Hepatocyte (in vitro differentiated cells): ENCODE measurements around the gene MGAT5B. TPM values are rescaled to one million over a fixed set of nuclear protein-coding genes. Genes with fewer than 3 reads are reported as not detected.

Experiments used
- DNase-seq: peaks from one replicate; pipeline ENCODE4 v3.0.0-alpha.2; 2016; ENCODE audit warnings: low spot score
- H2AFZ ChIP-seq: fragments of 200-600 bp; sonication (generic); 2 replicates; pipeline ENCODE4 v1.6.0; 2016; ENCODE audit warnings: antibody characterized with exemption, mild to moderate bottlenecking
- H3K27ac ChIP-seq: fragments of 200-600 bp; sonication (generic); 2 replicates; pipeline ENCODE4 v1.5.1; 2016; ENCODE audit warnings: mild to moderate bottlenecking
- H3K27me3 ChIP-seq: fragments of 200-600 bp; sonication (generic); 2 replicates; pipeline ENCODE4 v1.6.1; 2016
- H3K36me3 ChIP-seq: fragments of 200-600 bp; sonication (generic); replicated peaks from 2 replicates; pipeline ENCODE4 v1.5.1; 2016; ENCODE audit warnings: low read depth; ENCODE audit not compliant: insufficient read depth
- H3K4me1 ChIP-seq: fragments of 200-600 bp; sonication (generic); 2 replicates; pipeline ENCODE4 v1.5.1; 2016; ENCODE audit warnings: mild to moderate bottlenecking, moderate library complexity; ENCODE audit not compliant: insufficient read depth
- H3K4me2 ChIP-seq: fragments of 200-600 bp; sonication (generic); 2 replicates; pipeline ENCODE4 v1.6.0; 2016
- H3K4me3 ChIP-seq: fragments of 200-600 bp; sonication (generic); 2 replicates; pipeline ENCODE4 v1.5.1; 2016; ENCODE audit warnings: mild to moderate bottlenecking
- H3K79me2 ChIP-seq: fragments of 200-600 bp; sonication (generic); 2 replicates; pipeline ENCODE4 v1.6.0; 2017; ENCODE audit warnings: mild to moderate bottlenecking
- H3K9me2 ChIP-seq: fragments of 200-600 bp; sonication (generic); replicated peaks from 2 replicates; pipeline ENCODE4 v1.6.0; 2017; ENCODE audit warnings: mild to moderate bottlenecking; ENCODE audit not compliant: insufficient read depth
- H3K9me3 ChIP-seq: fragments of 200-600 bp; sonication (generic); 2 replicates; pipeline ENCODE4 v1.5.1; 2016; ENCODE audit warnings: low read depth, mild to moderate bottlenecking
- H4K20me1 ChIP-seq: fragments of 200-600 bp; sonication (generic); 2 replicates; pipeline ENCODE4 v1.6.0; 2016; ENCODE audit warnings: mild to moderate bottlenecking; ENCODE audit not compliant: insufficient read depth, poor library complexity, severe bottlenecking
- CTCF ChIP-seq: fragments of 200-600 bp; sonication (generic); IDR thresholded peaks from 2 replicates; pipeline ENCODE4 v1.5.1; 2016; ENCODE audit warnings: antibody characterized with exemption, mild to moderate bottlenecking; ENCODE audit not compliant: poor library complexity
- EZH2 ChIP-seq: fragments of 200-600 bp; sonication (generic); IDR thresholded peaks from 2 replicates; pipeline ENCODE4 v1.6.1; 2016; ENCODE audit warnings: antibody characterized with exemption, mild to moderate bottlenecking, borderline replicate concordance
- EZH2phosphoT487 ChIP-seq: fragments of 200-600 bp; sonication (generic); IDR thresholded peaks from one replicate; pipeline ENCODE4 v1.6.1; 2018; ENCODE audit warnings: antibody characterized with exemption, mild to moderate bottlenecking, low read depth, moderate library complexity; ENCODE audit not compliant: unreplicated experiment, severe bottlenecking
- WGBS: methylation state at CpG from one replicate; pipeline ENCODE4 v1.1.6; 2016; ENCODE audit warnings: low lambda C conversion rate; ENCODE audit errors: missing lambda C conversion rate; 5-methylcytosine and 5-hydroxymethylcytosine counted together
- polyA plus RNA-seq: library from polyadenylated mRNA; unstranded; fragments of >200 nt; fragmentation: Nextera tagmentation; extraction: Ambion mirVana; gene quantifications from 2 replicates; pipeline ENCODE4 v1.2.1, GENCODE V29; 2016
- total RNA-seq: library from RNA; depleted of rRNA; stranded (reverse); fragments of >200 nt; gene quantifications from 2 replicates; pipeline ENCODE4 v1.2.3, GENCODE V29; 2014

The MGAT5B gene
- total and polyA plus RNA-seq, 2 experiments from 2014 or later = 0.89 to 1.1 TPM

- WGBS = 92% methylated on average over 17 of the region's 17 CpGs
These were observed 88.8 kb downstream of the MGAT5B start for GRCh38 chr17:76956846-76957540.

GRCh38 chr17:76957678-76958464 is 89.7 kb downstream of the MGAT5B start:
- H3K4me2 ChIP-seq = no peak overlapping the region
- no peaks in the 10 kb centered on the region for H3K79me2 ChIP-seq
- H3K9me2 ChIP-seq = no peaks in the 10 kb centered on the region
- 68% methylated on average over 28 of the region's 28 CpGs for WGBS
- no peaks in the 10 kb centered on the region for H3K4me1 ChIP-seq
- no peaks in the 10 kb centered on the region for H4K20me1 ChIP-seq
- H3K27me3 ChIP-seq = peaks cover 5% of the 10 kb centered on the region
- TF ChIP-seq EZH2phosphoT487 (no peak), EZH2 (no peak)
- no peak overlapping the region for H3K27ac ChIP-seq
- no peak overlapping the region for H3K4me3 ChIP-seq
- no peak overlapping the region for H2AFZ ChIP-seq
- no peaks in the 10 kb centered on the region for H3K9me3 ChIP-seq
- no peak for DNase-seq
- H3K36me3 ChIP-seq = no peaks in the 10 kb centered on the region

More at GRCh38 chr17:76956846-76957540, 88.8 kb downstream of the MGAT5B start:
- Histone ChIP-seq H3K27me3 (peaks cover 5% of the 10 kb centered on the region), H3K9me3 (no peaks in the 10 kb centered on the region), H2AFZ (no peak overlapping the region), H3K4me2 (no peak overlapping the region), H3K4me1 (no peaks in the 10 kb centered on the region), H3K27ac (no peak overlapping the region), H3K36me3 (no peaks in the 10 kb centered on the region), H3K9me2 (no peaks in the 10 kb centered on the region), H3K4me3 (no peak overlapping the region), H3K79me2 (no peaks in the 10 kb centered on the region), H4K20me1 (no peaks in the 10 kb centered on the region)
- TF ChIP-seq EZH2 = no peak
- no peak for TF ChIP-seq CTCF
- no peak for TF ChIP-seq EZH2phosphoT487
- DNase-seq = no peak

GRCh38 chr17:76958974-76959373 is 90.8 kb downstream of the MGAT5B start:
- Histone ChIP-seq H3K9me3 (no peaks in the 10 kb centered on the region), H2AFZ (no peak overlapping the region), H3K36me3 (no peaks in the 10 kb centered on the region), H3K4me2 (no peak overlapping the region), H3K9me2 (no peaks in the 10 kb centered on the region), H4K20me1 (no peaks in the 10 kb centered on the region), H3K27ac (no peak overlapping the region), H3K27me3 (peaks cover 5% of the 10 kb centered on the region), H3K79me2 (no peaks in the 10 kb centered on the region), H3K4me3 (no peak overlapping the region), H3K4me1 (no peaks in the 10 kb centered on the region)
- WGBS = 83% methylated on average over 9 of the region's 9 CpGs
- no peak for DNase-seq
- no peak for TF ChIP-seq EZH2phosphoT487
- no peak for TF ChIP-seq EZH2
- TF ChIP-seq CTCF = no peak

GRCh38 chr17:76961869-76962268 is 93.7 kb downstream of the MGAT5B start:
- 92% methylated on average over 13 of the region's 13 CpGs for WGBS
- no peak for DNase-seq
- Histone ChIP-seq H3K4me2 (no peak overlapping the region), H4K20me1 (no peaks in the 10 kb centered on the region), H3K36me3 (no peaks in the 10 kb centered on the region), H3K9me3 (no peaks in the 10 kb centered on the region), H3K9me2 (no peaks in the 10 kb centered on the region), H3K27me3 (peaks cover 17% of the 10 kb centered on the region), H3K4me1 (no peaks in the 10 kb centered on the region), H2AFZ (no peak overlapping the region), H3K4me3 (no peak overlapping the region), H3K27ac (no peak overlapping the region), H3K79me2 (no peaks in the 10 kb centered on the region)
- TF ChIP-seq EZH2phosphoT487 = no peak
- TF ChIP-seq CTCF = no peak
- TF ChIP-seq EZH2 = no peak
